HepG2 (cell line): Measurements from ENCODE around the gene NUBP1. TPM values are rescaled to one million over a fixed set of nuclear protein-coding genes. Genes with fewer than 3 reads are reported as not detected.

ENCODE experiments used
- ATAC-seq: fragments of 200-7000 bp; cut with Tn5 transposase; 3 replicates; pipeline ENCODE4 v1.9.1; 2020; ENCODE audit warnings: mild to moderate bottlenecking, moderate library complexity
- BruUV-seq: library from RNA; stranded (reverse); fragments of 400-500 nt; replicated peaks from 2 replicates; lab custom pipeline; 2021; lab: Mats Ljungman, UMichigan
- CTCF ChIA-PET: fragments of 300-600 bp; formaldehyde crosslinking; extraction: SDS; loops from one replicate; lab custom pipeline; 2021; ENCODE audit warnings: low total read pairs, inconsistent platforms, low intra/inter-chr PET ratio; lab: Yijun Ruan, JAX
- POLR2A ChIA-PET: fragments of 350-600 bp; sonication (Branson Sonifier 250); formaldehyde crosslinking; loops from one replicate; lab custom pipeline; 2020; ENCODE audit warnings: antibody characterized with exemption, inconsistent platforms; lab: Yijun Ruan, JAX
- DNase-seq: peaks from one replicate; pipeline ENCODE4 v3.0.0-alpha.2; 2015; ENCODE audit warnings: low spot score
- FAIRE-seq: peaks from 3 replicates; lab custom pipeline; 2011; peaks lifted over from hg19 to GRCh38; lab: Jason Lieb, UNC
- H2AFZ ChIP-seq: one replicate; pipeline ENCODE4 v1.6.1; 2011; ENCODE audit warnings: low read length, inconsistent platforms
- H3K27ac ChIP-seq: fragments of 300-600 bp; 3 replicates; pipeline ENCODE4 v1.8.0; 2011; ENCODE audit warnings: mixed run types, mild to moderate bottlenecking, mixed read lengths, low read length, inconsistent platforms; ENCODE audit not compliant: insufficient read depth; ENCODE audit errors: extremely low read length
- H3K27me3 ChIP-seq, 2 experiments: fragments of 200-600 bp in 1 of 2; 2 replicates in 1 of 2; 3 replicates in 1 of 2; pipeline versions ENCODE4 v1.6.0 to v1.8.0; 2011; ENCODE audit warnings: low read length in 2 of 2, mild to moderate bottlenecking in 2 of 2, moderate library complexity in 2 of 2, inconsistent platforms in 1 of 2; ENCODE audit not compliant: insufficient read depth in 2 of 2, control insufficient read depth in 1 of 2
- H3K36me3 ChIP-seq, 2 experiments: fragments of 200-600 bp in 1 of 2; replicated peaks in 1 of 2; 2 replicates in 1 of 2; 3 replicates in 1 of 2; pipeline versions ENCODE4 v1.5.1 to v1.8.0; 2011; ENCODE audit warnings: low read length in 2 of 2, inconsistent platforms in 1 of 2; ENCODE audit not compliant: insufficient read depth in 2 of 2, control insufficient read depth in 1 of 2
- H3K4me1 ChIP-seq: 2 replicates; pipeline ENCODE4 v1.5.1; 2012; ENCODE audit warnings: low read length, inconsistent platforms; ENCODE audit not compliant: insufficient read depth
- H3K4me2 ChIP-seq: 2 replicates; pipeline ENCODE4 v1.6.0; 2011; ENCODE audit warnings: low read depth, low read length, inconsistent platforms
- H3K4me3 ChIP-seq, 3 experiments: fragments of 200-600 bp in 1 of 3; sonication (generic), shearing (Covaris generic) in 1 of 3; replicated peaks in 1 of 3; 2 replicates each; pipeline ENCODE4 v1.5.1; 2011 to 2016; ENCODE audit warnings: low read length in 3 of 3, inconsistent platforms in 2 of 3, low read depth in 2 of 3, mild to moderate bottlenecking in 2 of 3, control low read depth in 1 of 3, mixed read lengths in 1 of 3; ENCODE audit not compliant: insufficient read depth in 1 of 3
- H3K79me2 ChIP-seq: one replicate; pipeline ENCODE4 v1.6.1; 2011; ENCODE audit warnings: low read length, inconsistent platforms; ENCODE audit not compliant: insufficient read depth
- H3K9ac ChIP-seq: 2 replicates; pipeline ENCODE4 v1.6.0; 2011; ENCODE audit warnings: mild to moderate bottlenecking, low read depth, low read length, inconsistent platforms; ENCODE audit not compliant: insufficient read depth
- H3K9me3 ChIP-seq: 2 replicates; pipeline ENCODE4 v1.5.1; 2012; ENCODE audit warnings: mild to moderate bottlenecking, low read length
- H4K20me1 ChIP-seq: 2 replicates; pipeline ENCODE4 v1.6.0; 2011; ENCODE audit warnings: inconsistent platforms, mild to moderate bottlenecking, low read length, moderate library complexity; ENCODE audit not compliant: insufficient read depth
- GATAD2A ChIP-seq: IDR thresholded peaks from 2 replicates; pipeline ENCODE4 v1.6.1; 2016
- NFIC ChIP-seq: IDR thresholded peaks from 2 replicates; pipeline ENCODE4 v1.6.1; 2012; ENCODE audit warnings: mild to moderate bottlenecking, low read length, inconsistent platforms
- PAX8 ChIP-seq: sonication (generic); formaldehyde crosslinking; IDR thresholded peaks from 2 replicates; pipeline ENCODE4 v1.8.0; 2022; ENCODE audit warnings: mild to moderate bottlenecking, missing genetic modification reagents, borderline replicate concordance
- PPARG ChIP-seq: conservative IDR thresholded peaks from 2 replicates; pipeline ENCODE4 v1.6.1; 2016; ENCODE audit warnings: missing biosample characterization, missing genetic modification reagents
- SP4 ChIP-seq: sonication (generic); formaldehyde crosslinking; IDR thresholded peaks from 2 replicates; pipeline ENCODE4 v1.8.1; 2023; ENCODE audit warnings: mild to moderate bottlenecking, missing genetic modification reagents
- TEAD3 ChIP-seq: optimal IDR thresholded peaks from 2 replicates; pipeline ENCODE3; 2016; ENCODE audit warnings: borderline replicate concordance
- ZNF10 ChIP-seq: sonication (generic); formaldehyde crosslinking; IDR thresholded peaks from 2 replicates; pipeline ENCODE4 v1.4.0; 2020; ENCODE audit warnings: mild to moderate bottlenecking, low read depth, missing genetic modification reagents, borderline replicate concordance
- ZNF776 ChIP-seq: sonication (generic); formaldehyde crosslinking; IDR thresholded peaks from 2 replicates; pipeline ENCODE4 v1.4.0; 2020; ENCODE audit warnings: mild to moderate bottlenecking, missing genetic modification reagents
- WGBS: methylation state at CpG from one replicate; pipeline ENCODE4 v1.1.6; 2017; ENCODE audit warnings: low lambda C conversion rate; 5-methylcytosine and 5-hydroxymethylcytosine counted together
- in situ Hi-C: cut with HindIII; loops from 2 replicates; pipeline ENCODE4 v1.10.0; 2017; ENCODE audit warnings: low pct_unique_long_range_greater_than_20kb; ENCODE audit not compliant: extremely low pct_ligation_motif_present
- intact Hi-C: fragments of 100-400 bp; cut with micrococcal nuclease; formaldehyde crosslinking; loops from one replicate; pipeline ENCODE4 v1.10.0; 2022; ENCODE audit not compliant: unreplicated experiment
- polyA plus RNA-seq, 8 experiments: library from polyadenylated mRNA; depleted of rRNA in 3 of 8; stranded (reverse) in 7 of 8; unstranded in 1 of 8; fragments of >200 nt; fragmentation: Illumina TruSeq in 4 of 8; extraction: Trizol in 4 of 8; gene quantifications; 2 replicates each; pipeline versions ENCODE4 v1.2.1 to v1.2.3, GENCODE V29; 2011 to 2016; ENCODE audit warnings: low read depth in 4 of 8, missing spikeins in 1 of 8, mixed read lengths in 1 of 8; ENCODE audit not compliant: insufficient read depth in 1 of 8
- total RNA-seq, 5 experiments: library from RNA; depleted of rRNA; stranded (reverse); fragments of >200 nt; fragmentation: Illumina TruSeq; extraction: Trizol; gene quantifications; 2 replicates each; pipeline ENCODE4 v1.2.3, GENCODE V29; 2016; ENCODE audit warnings: low read depth in 1 of 5
- TF ChIP-seq, protein P1 (sequence below): sonication (generic); formaldehyde crosslinking; IDR thresholded peaks from 2 replicates; pipeline ENCODE4 v1.8.1; 2023; ENCODE audit warnings: missing genetic modification reagents, inconsistent platforms, borderline replicate concordance

NUBP1 gene
- total and polyA plus RNA-seq, 2 of the 13 experiments (the other 11 are each of a cell fraction or from before 2014, with no cell fraction given): 53.5 to 70.4 TPM

DNA sequence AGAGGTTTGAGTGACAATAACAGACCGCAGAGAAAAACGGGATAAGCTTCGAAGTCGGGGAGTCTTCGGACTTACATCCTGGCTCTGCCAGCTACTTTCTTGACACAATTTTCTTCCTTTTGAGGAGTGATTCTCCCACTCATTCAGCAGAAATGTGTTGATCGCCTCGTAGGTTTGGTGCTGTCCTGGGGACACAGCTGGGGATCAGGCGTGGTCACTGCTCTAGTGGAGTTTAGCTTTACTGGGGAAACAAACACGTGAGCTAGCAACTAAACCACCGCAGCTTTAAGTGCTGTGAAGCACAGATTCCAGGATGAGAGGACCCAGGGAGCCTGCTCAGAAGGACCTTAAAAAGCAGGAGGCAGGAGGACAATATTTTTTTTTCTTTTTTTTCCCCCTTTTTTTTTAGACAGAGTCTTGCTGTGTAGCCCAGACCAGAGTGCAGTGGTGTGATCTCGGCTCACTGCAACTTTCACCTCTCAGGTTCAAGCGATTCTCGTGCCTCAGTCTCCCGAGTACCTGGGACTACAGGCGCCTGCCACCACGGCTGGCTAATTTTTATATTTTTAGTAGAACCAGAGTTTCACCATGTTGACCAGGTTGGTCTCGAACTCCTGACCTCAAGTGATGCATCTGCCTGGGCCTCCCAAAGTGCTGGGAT is 858 bp downstream of the NUBP1 start (continued):
- TF ChIP-seq GATAD2A (no peak), SP4 (CRISPR knock-in tag) (no peak), TEAD3 (CRISPR knock-in tag) (peak; percentile 22), ZNF10 (CRISPR knock-in tag) (no peak), NFIC (no peak)
- TF ChIP-seq, protein P1, sequence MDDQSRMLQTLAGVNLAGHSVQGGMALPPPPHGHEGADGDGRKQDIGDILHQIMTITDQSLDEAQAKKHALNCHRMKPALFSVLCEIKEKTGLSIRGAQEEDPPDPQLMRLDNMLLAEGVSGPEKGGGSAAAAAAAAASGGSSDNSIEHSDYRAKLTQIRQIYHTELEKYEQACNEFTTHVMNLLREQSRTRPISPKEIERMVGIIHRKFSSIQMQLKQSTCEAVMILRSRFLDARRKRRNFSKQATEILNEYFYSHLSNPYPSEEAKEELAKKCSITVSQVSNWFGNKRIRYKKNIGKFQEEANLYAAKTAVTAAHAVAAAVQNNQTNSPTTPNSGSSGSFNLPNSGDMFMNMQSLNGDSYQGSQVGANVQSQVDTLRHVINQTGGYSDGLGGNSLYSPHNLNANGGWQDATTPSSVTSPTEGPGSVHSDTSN (CRISPR knock-in tag): no peak

DNA sequence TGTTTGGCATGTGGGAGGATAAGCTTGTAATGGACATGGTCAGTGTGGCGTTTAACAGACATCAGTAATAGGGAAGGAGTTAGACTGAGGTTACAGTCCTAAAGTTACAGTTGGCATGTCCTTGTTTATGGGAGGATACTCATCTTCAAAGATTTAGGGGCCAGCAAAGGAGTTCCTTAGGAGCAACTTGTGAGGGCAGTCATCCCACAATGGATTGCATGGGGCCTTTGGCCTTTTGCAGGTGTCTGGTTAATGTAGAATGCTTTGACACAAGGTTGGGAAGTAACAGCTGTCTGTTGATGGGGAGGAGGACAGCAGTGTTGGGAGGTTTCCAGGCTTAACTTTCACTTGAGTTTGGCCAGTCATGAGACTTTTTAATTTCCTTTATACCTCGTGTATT is 2.2 kb downstream of the NUBP1 start:
- H3K27me3 ChIP-seq: no peaks in the 10 kb centered on the region; a peak in 1 of 5 replicates
- no peak overlapping the region for H3K4me2 ChIP-seq
- H3K9ac ChIP-seq: no peak overlapping the region
- CTCF ChIA-PET: no interaction called here
- 98% methylated on average over 2 of the region's 2 CpGs for WGBS
- no peaks in the 10 kb centered on the region for H3K79me2 ChIP-seq
- no TSS peak for BruUV-seq
- no peak for FAIRE-seq
- intact Hi-C loops: no loop called here
- H3K4me3 ChIP-seq: no peak overlapping the region
- peaks cover 8 to 31% of the 10 kb centered on the region in 2 experiments for H3K36me3 ChIP-seq
- H4K20me1 ChIP-seq: no peaks in the 10 kb centered on the region
- no peak overlapping the region for H3K27ac ChIP-seq
- no peaks in the 10 kb centered on the region for H3K9me3 ChIP-seq
- TF ChIP-seq PPARG (CRISPR knock-in tag): no peak
- no peak for TF ChIP-seq PAX8 (CRISPR knock-in tag)
- no peak for TF ChIP-seq ZNF776
- TF ChIP-seq, all 625 proteins: peak for 0
- no peak overlapping the region for H2AFZ ChIP-seq
- no peak for ATAC-seq
- no peak for DNase-seq
- in situ Hi-C loops: no loop called here
- H3K4me1 ChIP-seq: peaks cover 23% of the 10 kb centered on the region
- POLR2A ChIA-PET: no interaction called here
